ENCODE measurements around the gene UTS2R.

DNA sequence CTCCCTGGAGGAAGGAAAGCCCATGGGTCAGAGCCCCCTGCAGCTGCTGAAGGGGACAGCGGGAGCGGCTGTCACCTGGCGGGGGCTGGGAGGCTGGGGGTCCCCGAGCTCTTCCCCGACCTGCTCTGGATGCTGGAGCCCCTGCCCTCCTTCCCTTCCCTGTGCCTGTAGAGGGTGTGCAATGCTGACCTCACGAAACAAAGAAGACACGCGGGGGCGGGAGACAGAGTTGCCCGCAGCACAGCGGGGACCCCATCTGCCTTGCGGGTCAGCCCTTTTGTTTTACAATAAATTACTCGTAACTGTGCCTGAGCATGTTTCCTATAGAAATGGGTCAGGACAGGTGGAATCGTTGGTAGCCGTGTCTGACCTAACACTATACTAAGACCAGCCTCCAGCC is 44.3 kb upstream of the UTS2R start:
- TF ChIP-seq POLR2AphosphoS5 (IDR thresholded peaks at IDR 0.05; ENCODE audit: low read depth, low read length) (no peak), POLR2A (IDR thresholded peaks at IDR 0.05; ENCODE audit: low read depth, low read length) (no peak)

Measured in GM12891 (cell line).